Fibroblast of peridontal ligament (primary cell): ENCODE measurements around the gene ALDH16A1.
A peak's percentile ranks its signal among the peaks of the same experiment; 100 is the strongest.

ENCODE experiments used
- DNase-seq: peaks from one replicate; pipeline ENCODE4 v3.0.0-alpha.2; 2010; ENCODE audit errors: extremely low read depth

Gene ALDH16A1

DNA sequence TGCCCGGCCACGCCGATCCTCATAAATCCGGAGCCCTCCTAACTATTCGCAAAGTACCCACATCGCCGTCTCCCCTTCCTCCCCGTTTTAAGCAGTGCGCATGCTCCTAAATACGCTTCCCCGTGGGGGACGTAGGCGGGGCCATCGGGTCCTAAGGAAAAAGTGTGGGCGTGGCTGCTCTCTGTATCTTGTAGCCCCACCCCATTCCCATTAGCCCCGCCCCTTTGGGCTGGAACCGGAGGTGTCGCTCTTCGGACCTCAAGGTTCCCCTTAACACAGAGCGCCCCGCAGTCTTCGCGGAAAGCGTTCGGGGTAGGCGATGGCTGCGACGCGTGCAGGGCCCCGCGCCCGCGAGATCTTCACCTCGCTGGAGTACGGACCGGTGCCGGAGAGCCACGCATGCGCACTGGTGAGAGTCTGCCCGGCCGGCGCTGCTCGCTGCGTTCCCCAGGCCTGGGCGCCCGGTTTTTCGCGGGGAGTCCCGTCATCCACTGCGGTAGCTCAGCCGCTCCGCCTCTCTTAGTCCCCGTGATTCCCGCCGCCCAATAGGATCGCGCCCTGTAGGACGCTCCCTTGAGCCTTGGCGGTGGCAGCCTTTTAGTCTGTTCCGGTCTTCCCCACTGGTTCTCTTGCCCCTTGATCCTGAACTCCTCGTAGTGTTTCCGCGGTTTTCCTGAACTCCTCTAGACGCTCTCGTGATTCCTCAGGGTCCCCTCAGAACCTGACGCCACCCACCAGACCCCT lies at the start of gene ALDH16A1:
TSS of gene ALDH16A1 (plus strand) at position 213 of the 744 bp plus-strand sequence. CDS start at position 320, 107 bp downstream.
- DNase-seq: peak; percentile 96

- DNase-seq: no peak
These were observed 49.4 kb upstream of the ALDH16A1 start for GRCh38 chr19:49403404-49404187.

- no peak for DNase-seq
These were observed 45.9 kb upstream of the ALDH16A1 start for GRCh38 chr19:49407079-49407478.

DNA sequence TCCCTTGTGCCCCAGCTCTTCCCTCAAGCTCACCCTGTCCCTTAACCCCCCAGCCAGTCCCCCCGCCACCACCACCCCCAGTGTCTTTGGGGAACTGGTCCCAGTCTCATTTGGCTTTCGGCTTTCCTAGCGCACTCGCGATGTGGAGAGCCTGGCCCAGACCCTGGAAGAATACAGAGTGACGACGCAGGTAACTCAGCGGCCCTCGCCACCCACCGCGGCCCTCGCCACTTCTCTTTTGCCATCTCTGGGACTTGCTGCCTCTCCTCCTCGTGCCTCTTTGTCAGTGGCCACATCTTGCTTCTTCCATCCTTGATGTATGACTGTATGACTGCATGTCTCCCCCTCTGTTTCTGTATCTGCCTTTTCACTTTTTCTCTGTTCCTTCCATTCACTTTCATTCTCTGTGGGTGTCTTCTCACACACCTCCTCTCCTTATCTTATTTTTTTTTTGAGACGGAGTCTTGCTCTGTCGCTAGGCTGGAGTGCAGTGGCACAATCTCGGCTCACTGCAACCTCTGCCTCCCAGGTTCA lies 45.5 kb upstream of the ALDH16A1 start:
- DNase-seq: no peak

- DNase-seq: no peak
These were observed 44.1 kb upstream of the ALDH16A1 start for GRCh38 chr19:49408816-49409440.

DNA sequence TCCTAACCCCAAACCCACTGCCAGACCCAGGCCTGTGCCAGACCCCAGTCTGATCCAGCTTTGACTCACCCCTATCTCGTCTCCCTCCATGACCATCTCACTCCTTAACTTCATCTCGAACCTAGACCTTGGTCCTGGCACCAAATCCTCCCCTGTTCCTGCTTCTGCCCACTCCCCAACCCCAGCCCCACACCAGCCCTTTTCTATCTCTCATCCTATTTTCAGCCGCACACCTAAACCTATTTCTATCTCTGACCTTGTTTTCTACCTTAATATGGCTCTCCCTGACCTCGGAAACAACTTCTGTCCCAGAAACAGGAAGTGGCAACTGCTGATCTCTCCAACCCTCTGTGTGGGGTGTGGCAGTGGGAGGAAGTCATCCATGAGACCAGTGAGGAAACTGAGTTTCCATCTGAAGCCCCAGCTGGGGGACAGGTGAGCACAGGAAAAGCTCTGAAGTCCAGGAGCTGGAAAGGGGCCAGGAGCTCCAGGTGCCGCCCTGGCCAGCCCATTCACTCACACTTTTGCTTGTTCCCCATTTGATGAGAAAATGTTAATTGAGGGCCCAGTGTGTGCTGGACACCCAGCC lies 43.5 kb upstream of the ALDH16A1 start:
- DNase-seq: no peak

DNA sequence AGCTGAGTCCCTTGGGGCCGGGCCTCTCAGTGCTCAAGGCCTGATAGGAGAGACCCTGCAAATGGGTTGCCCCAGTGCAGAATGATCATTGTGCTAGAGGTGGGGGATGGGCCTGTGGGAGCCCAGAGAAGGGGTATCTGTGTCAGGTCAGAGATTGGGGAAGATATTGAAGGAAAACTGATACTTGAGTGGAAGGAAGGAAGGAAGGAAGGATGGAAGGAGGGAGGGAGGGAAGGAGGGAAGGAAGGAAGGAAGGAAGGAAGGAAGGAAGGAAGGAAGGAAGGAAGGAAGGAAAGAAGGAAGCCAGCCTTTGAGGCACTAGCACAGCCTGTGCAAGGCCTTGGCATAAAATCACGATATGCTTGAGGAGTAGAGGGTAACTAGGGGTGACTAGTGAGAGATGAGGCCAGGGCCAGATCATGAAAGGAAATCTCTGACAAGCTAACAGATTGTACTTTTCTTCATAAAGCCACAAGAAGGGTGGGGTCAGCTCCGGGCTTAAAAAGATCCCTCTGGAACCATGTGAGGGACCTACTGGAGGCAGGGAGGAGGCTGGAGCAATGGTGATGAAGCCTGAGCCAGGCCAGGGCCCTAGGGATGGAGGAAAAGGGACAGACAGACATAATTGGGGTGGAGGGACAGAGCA lies 41.2 kb upstream of the ALDH16A1 start:
- DNase-seq: no peak

DNA sequence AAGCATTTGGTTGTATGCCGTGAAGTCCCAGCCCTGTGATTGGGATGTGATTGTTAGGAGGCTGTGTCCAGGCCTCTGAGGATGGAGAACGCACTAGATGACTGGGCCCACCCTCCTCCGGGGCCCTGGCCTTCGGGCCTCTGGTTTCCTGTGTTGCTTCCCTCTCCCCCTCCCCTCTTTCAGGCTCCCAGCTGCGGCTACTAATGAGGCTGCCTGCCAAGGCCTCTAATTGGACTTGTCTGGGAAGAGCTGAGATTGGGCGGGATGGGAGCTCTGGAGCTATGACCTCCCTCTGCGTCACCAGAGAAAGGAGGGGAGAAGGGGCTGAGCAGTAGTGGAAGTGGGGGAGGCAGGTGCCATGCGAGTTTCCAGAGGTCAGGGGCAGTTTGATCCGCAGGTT lies 39.7 kb upstream of the ALDH16A1 start:
- DNase-seq: peak; percentile 41

- DNase-seq: no peak
These were observed 38.8 kb upstream of the ALDH16A1 start for GRCh38 chr19:49414256-49414655.

GRCh38 chr19:49415102-49415809 lies 37.8 kb upstream of the ALDH16A1 start:
- DNase-seq: peak; percentile 63

DNA sequence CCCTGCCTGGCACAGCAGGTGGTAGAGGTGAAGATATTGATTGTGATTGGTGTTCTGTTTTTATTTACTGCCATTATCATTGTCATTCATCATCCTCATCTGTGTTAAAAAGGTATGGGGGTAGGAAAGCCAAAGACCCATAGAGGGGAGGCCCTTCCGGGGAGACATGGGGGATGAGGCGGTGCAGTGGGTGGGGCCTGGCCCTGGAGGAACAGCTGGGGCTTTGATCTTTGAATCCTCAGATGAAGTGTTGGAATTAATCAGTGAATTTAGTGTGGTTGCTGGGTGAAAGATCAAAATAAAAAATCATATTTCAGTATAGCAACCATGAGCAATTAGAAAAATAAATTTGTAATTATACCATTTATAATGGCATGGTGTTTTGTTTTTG lies 37.2 kb upstream of the ALDH16A1 start:
- DNase-seq: no peak

- no peak for DNase-seq
These were observed 35.9 kb upstream of the ALDH16A1 start for GRCh38 chr19:49417088-49417487.

DNA sequence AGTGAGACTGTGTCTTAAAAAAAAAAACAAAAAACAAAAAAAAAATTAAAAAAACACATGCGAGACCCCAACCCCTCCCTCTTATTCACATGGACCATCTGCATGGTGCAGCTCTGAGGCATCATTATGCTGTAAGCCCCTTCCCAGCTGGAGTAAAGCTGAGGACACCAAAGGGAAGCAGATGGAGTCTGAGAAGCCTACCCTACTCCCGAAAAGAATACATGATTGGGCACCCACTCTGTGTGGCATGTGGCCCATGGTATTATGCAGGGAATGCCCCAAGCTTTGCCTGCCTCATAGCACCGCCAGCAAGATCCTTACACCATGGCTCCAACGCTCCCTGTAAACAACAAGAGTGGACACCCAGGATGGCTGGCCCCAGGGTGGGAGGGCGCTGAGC lies 34.5 kb upstream of the ALDH16A1 start:
- DNase-seq: no peak

GRCh38 chr19:49419173-49419572 lies 33.9 kb upstream of the ALDH16A1 start:
- DNase-seq: no peak

- no peak for DNase-seq
These were observed 32.8 kb upstream of the ALDH16A1 start for GRCh38 chr19:49420227-49420626.

GRCh38 chr19:49421039-49421877 lies 31.8 kb upstream of the ALDH16A1 start:
- DNase-seq: peak; percentile 40

- no peak for DNase-seq
These were observed 31.2 kb upstream of the ALDH16A1 start for GRCh38 chr19:49421878-49422202.

- no peak for DNase-seq
These were observed 30.5 kb upstream of the ALDH16A1 start for GRCh38 chr19:49422407-49423070.
